Measurements from ENCODE around the gene SRSF3.
"Not testable (repeated sequence)": the region's sequence is repeated elsewhere in the genome, so short reads cannot be mapped to it uniquely, and the experiment has no call there.

The SRSF3 gene

GRCh38 chr6:36649086-36649485, 54.9 kb downstream of the SRSF3 start:
- ATAC-seq (replicated peaks) (no peak), DNase-seq (no peak)
- H3K27ac Mint-ChIP-seq = no peak overlapping the region
- no peaks in the 10 kb centered on the region for H3K9me3 Mint-ChIP-seq
- H3K36me3 Mint-ChIP-seq = no peaks in the 10 kb centered on the region
- H3K27me3 Mint-ChIP-seq = no peaks in the 10 kb centered on the region
- peaks cover 20 to 33% of the 10 kb centered on the region in 2 donors for H3K4me1 Mint-ChIP-seq
- H3K4me3 Mint-ChIP-seq = no peak overlapping the region

- no peaks in the 10 kb centered on the region for H3K36me3 Mint-ChIP-seq
- H3K9me3 Mint-ChIP-seq = no peaks in the 10 kb centered on the region
- H3K27me3 Mint-ChIP-seq = no peaks in the 10 kb centered on the region
- no peak overlapping the region for H3K4me3 Mint-ChIP-seq
- DNase-seq (no peak), ATAC-seq (replicated peaks) (no peak)
- peaks cover 20 to 32% of the 10 kb centered on the region in 2 donors for H3K4me1 Mint-ChIP-seq
- peak overlapping the region; percentile 31 for H3K27ac Mint-ChIP-seq
Measured at GRCh38 chr6:36649701-36650484, 55.7 kb downstream of the SRSF3 start.

- Mint-ChIP-seq H3K27me3 (no peaks in the 10 kb centered on the region), H3K9me3 (no peaks in the 10 kb centered on the region), H3K27ac (peak overlapping the region; percentile 42), H3K4me1 (peaks cover 20 to 31% of the 10 kb centered on the region in 2 donors), H3K36me3 (no peaks in the 10 kb centered on the region), H3K4me3 (no peak overlapping the region)
- DNase-seq = peak; percentile 34
- ATAC-seq (replicated peaks) = peak; percentile 91 to 93
Measured at GRCh38 chr6:36650848-36651478, 56.8 kb downstream of the SRSF3 start.

GRCh38 chr6:36651659-36652379, 57.7 kb downstream of the SRSF3 start:
- Mint-ChIP-seq H3K4me1 (peaks cover 23 to 37% of the 10 kb centered on the region in 2 donors), H3K36me3 (no peaks in the 10 kb centered on the region), H3K9me3 (no peaks in the 10 kb centered on the region), H3K27me3 (no peaks in the 10 kb centered on the region), H3K4me3 (no peak overlapping the region), H3K27ac (no peak overlapping the region)
- ATAC-seq (replicated peaks) = no peak
- no peak for DNase-seq

- H3K9me3 Mint-ChIP-seq; DNase-seq; ATAC-seq (replicated peaks); H3K4me3 Mint-ChIP-seq; H3K27ac Mint-ChIP-seq; H3K27me3 Mint-ChIP-seq; H3K36me3 Mint-ChIP-seq: not testable (repeated sequence)
- peaks cover 29 to 42% of the 10 kb centered on the region in 2 donors for H3K4me1 Mint-ChIP-seq
Measured at GRCh38 chr6:36654469-36654868, 60.3 kb downstream of the SRSF3 start.
